SK-N-SH treated with all-trans-retinoic acid at 6 μM for 48 hours (cell line): Measurements from ENCODE around the gene RNU7-1.
A peak's percentile ranks its signal among the peaks of the same experiment; 100 is the strongest.

Experiments used
- ATAC-seq: fragments of 200-7000 bp; cut with Tn5 transposase; 3 replicates; pipeline ENCODE4 v1.9.1; 2020; ENCODE audit warnings: mild to moderate bottlenecking, moderate library complexity
- ARNTL ChIP-seq: fragments of 450-650 bp; formaldehyde crosslinking; IDR thresholded peaks from 2 replicates; pipeline ENCODE4 v1.5.0; 2020; ENCODE audit warnings: low read depth, mild to moderate bottlenecking, moderate library complexity, borderline replicate concordance
- BACH2 ChIP-seq: fragments of 250-450 bp; sonication (Bioruptor Pico); IDR thresholded peaks from 2 replicates; pipeline ENCODE4 v1.9.0; 2021; ENCODE audit warnings: mild to moderate bottlenecking, borderline replicate concordance
- CREB5 ChIP-seq: fragments of 250-450 bp; sonication (Bioruptor Pico); IDR thresholded peaks from 2 replicates; pipeline ENCODE4 v1.5.1; 2020; ENCODE audit warnings: low read depth, mild to moderate bottlenecking, moderate library complexity
- CSDC2 ChIP-seq: fragments of 250-450 bp; sonication (Bioruptor Pico); IDR thresholded peaks from 2 replicates; pipeline ENCODE4 v1.5.0; 2020; ENCODE audit warnings: mild to moderate bottlenecking, moderate library complexity
- GLIS3 ChIP-seq: fragments of 250-450 bp; sonication (Bioruptor Pico); IDR thresholded peaks from 2 replicates; pipeline ENCODE4 v1.5.0; 2020; ENCODE audit warnings: mild to moderate bottlenecking, moderate library complexity
- ISL1 ChIP-seq: fragments of 250-450 bp; sonication (Bioruptor Pico); IDR thresholded peaks from 2 replicates; pipeline ENCODE4 v2.1.2; 2022; ENCODE audit warnings: mild to moderate bottlenecking, moderate library complexity
- PATZ1 ChIP-seq: fragments of 250-450 bp; sonication (Bioruptor Pico); IDR thresholded peaks from 2 replicates; pipeline ENCODE4 v1.8.0; 2020; ENCODE audit warnings: mild to moderate bottlenecking, moderate library complexity, borderline replicate concordance
- POU6F1 ChIP-seq: fragments of 250-450 bp; sonication (Bioruptor Pico); IDR thresholded peaks from 2 replicates; pipeline ENCODE4 v1.8.0; 2021; ENCODE audit warnings: low read depth, mild to moderate bottlenecking, moderate library complexity, borderline replicate concordance
- PPARA ChIP-seq: fragments of 250-450 bp; sonication (Bioruptor Pico); IDR thresholded peaks from 2 replicates; pipeline ENCODE4 v1.5.0; 2020; ENCODE audit warnings: mild to moderate bottlenecking, borderline replicate concordance
- RARB ChIP-seq: fragments of 250-450 bp; sonication (Bioruptor Pico); IDR thresholded peaks from 2 replicates; pipeline ENCODE4 v1.8.0; 2021; ENCODE audit warnings: mild to moderate bottlenecking, moderate library complexity
- SNAI2 ChIP-seq: fragments of 250-450 bp; sonication (Bioruptor Pico); IDR thresholded peaks from 2 replicates; pipeline ENCODE4 v1.5.0; 2020; ENCODE audit warnings: mild to moderate bottlenecking, moderate library complexity
- TCF4 ChIP-seq: fragments of 250-450 bp; sonication (Bioruptor Pico); IDR thresholded peaks from 2 replicates; pipeline ENCODE4 v1.8.0; 2021; ENCODE audit warnings: mild to moderate bottlenecking, moderate library complexity, borderline replicate concordance
- TOX ChIP-seq: fragments of 250-450 bp; sonication (Bioruptor Pico); IDR thresholded peaks from 2 replicates; pipeline ENCODE4 v1.8.0; 2021; ENCODE audit warnings: mild to moderate bottlenecking, moderate library complexity, borderline replicate concordance
- TSHZ2 ChIP-seq: fragments of 250-450 bp; sonication (Bioruptor Pico); IDR thresholded peaks from 2 replicates; pipeline ENCODE4 v1.5.0; 2020; ENCODE audit warnings: mild to moderate bottlenecking, moderate library complexity
- ZC3H10 ChIP-seq: fragments of 250-450 bp; sonication (Bioruptor Pico); IDR thresholded peaks from 2 replicates; pipeline ENCODE4 v1.5.1; 2021; ENCODE audit warnings: mild to moderate bottlenecking, moderate library complexity
- ZFP30 ChIP-seq: fragments of 450-650 bp; formaldehyde crosslinking; IDR thresholded peaks from 2 replicates; pipeline ENCODE4 v1.5.0; 2022; ENCODE audit warnings: mild to moderate bottlenecking, moderate library complexity
- ZNF565 ChIP-seq: fragments of 450-650 bp; formaldehyde crosslinking; conservative IDR thresholded peaks from 2 replicates; pipeline ENCODE4 v1.5.0; 2020; ENCODE audit warnings: low read depth, mild to moderate bottlenecking, moderate library complexity
- ZNF70 ChIP-seq: fragments of 450-650 bp; formaldehyde crosslinking; IDR thresholded peaks from 2 replicates; pipeline ENCODE4 v1.5.0; 2020; ENCODE audit warnings: mild to moderate bottlenecking, moderate library complexity

The RNU7-1 gene

GRCh38 chr12:6914947-6915788 lies 28.4 kb upstream of the RNU7-1 start:
- peak; percentile 44 for ATAC-seq

GRCh38 chr12:6915789-6916285 lies 27.8 kb upstream of the RNU7-1 start:
- TF ChIP-seq SNAI2 (CRISPR knock-in tag) = no peak
- no peak for TF ChIP-seq TSHZ2
- ATAC-seq = no peak

More at GRCh38 chr12:6914947-6915788, 28.4 kb upstream of the RNU7-1 start:
- no peak for TF ChIP-seq ARNTL (CRISPR knock-in tag)
- no peak for TF ChIP-seq TOX (CRISPR knock-in tag)
- no peak for TF ChIP-seq SNAI2 (CRISPR knock-in tag)
- TF ChIP-seq ZNF70 (CRISPR knock-in tag) = no peak
- no peak for TF ChIP-seq BACH2 (CRISPR knock-in tag)
- TF ChIP-seq ZC3H10 (CRISPR knock-in tag) = no peak
- no peak for TF ChIP-seq TCF4
- no peak for TF ChIP-seq RARB (CRISPR knock-in tag)

- no peak for ATAC-seq
- TF ChIP-seq CREB5 = no peak
- TF ChIP-seq POU6F1 = no peak
- TF ChIP-seq SNAI2 (CRISPR knock-in tag) = no peak
- no peak for TF ChIP-seq PATZ1 (CRISPR knock-in tag)
- TF ChIP-seq GLIS3 = no peak
- no peak for TF ChIP-seq RARB (CRISPR knock-in tag)
- no peak for TF ChIP-seq ZNF70 (CRISPR knock-in tag)
- no peak for TF ChIP-seq PPARA (CRISPR knock-in tag)
- no peak for TF ChIP-seq TSHZ2
- TF ChIP-seq CSDC2 (CRISPR knock-in tag) = no peak
- TF ChIP-seq ISL1 (CRISPR knock-in tag) = no peak
- TF ChIP-seq ZFP30 (CRISPR knock-in tag) = no peak
- TF ChIP-seq ARNTL (CRISPR knock-in tag) = no peak
- no peak for TF ChIP-seq TOX (CRISPR knock-in tag)
- TF ChIP-seq ZNF565 = no peak
- no peak for TF ChIP-seq TCF4
- no peak for TF ChIP-seq BACH2 (CRISPR knock-in tag)
These were observed 27.0 kb upstream of the RNU7-1 start for GRCh38 chr12:6916426-6917200.
